GM21825 (cell line): ENCODE measurements around the gene HAUS2.
"Not testable (repeated sequence)": the region's sequence is repeated elsewhere in the genome, so short reads cannot be mapped to it uniquely, and the experiment has no call there.

Experiments
- ATAC-seq: cut with Tn5 transposase; IDR thresholded peaks from one replicate; pipeline ENCODE4 v1.9.1; 2021; ENCODE audit warnings: mild to moderate bottlenecking, moderate library complexity; ENCODE audit not compliant: unreplicated experiment

HAUS2 gene

GRCh38 chr15:42548249-42549031 is at the start of gene HAUS2, which contains the start of gene LRRC57:
TSS of gene HAUS2 (plus strand) at chr15:42548838. CDS start at chr15:42548873, 35 bp downstream.
TSS of gene LRRC57 (minus strand) at chr15:42548793. CDS start at chr15:42548434, 359 bp downstream.
- ATAC-seq, result peak; percentile 85

- ATAC-seq, result no peak
Observed at GRCh38 chr15:42499858-42500609, 48.6 kb upstream of the HAUS2 start.

DNA sequence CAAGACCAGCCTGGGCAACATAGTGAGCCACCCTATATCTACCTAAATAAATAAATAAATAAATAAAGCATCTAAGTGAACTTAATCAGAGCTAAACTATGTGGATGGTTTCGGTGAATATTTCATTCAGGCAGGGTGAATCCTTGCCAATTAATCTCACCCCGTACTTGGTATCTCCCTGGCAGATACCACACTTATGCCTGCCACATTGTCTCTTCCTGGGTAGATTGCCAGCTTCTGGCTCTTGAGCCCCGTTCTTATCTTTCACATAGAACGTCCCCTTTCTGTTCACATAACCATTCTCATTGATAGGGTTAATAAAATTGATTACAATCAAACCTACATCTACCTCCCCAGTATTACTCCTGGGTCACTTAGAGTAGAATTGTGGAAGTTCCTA is 46.2 kb upstream of the HAUS2 start:
- ATAC-seq, result no peak

DNA sequence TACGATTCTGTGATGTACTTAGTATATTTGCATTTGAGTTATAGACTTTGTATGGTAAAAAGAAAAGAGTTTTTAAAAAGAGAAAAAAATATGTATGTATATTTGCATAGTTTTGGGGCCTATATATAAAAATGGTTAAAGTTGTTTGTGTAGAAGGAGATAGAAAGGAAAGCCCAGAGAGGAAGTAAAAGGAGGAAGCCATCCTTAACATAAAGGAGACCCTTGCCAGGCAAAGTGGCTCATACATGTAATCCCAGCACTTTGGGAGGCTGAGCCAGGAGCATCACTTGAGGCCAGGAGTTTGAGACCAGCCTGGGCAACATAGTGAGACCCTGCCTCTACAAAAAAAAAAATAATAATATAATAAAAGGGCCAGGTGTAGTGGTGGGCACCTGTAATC is 44.8 kb upstream of the HAUS2 start:
- ATAC-seq, result no peak

DNA sequence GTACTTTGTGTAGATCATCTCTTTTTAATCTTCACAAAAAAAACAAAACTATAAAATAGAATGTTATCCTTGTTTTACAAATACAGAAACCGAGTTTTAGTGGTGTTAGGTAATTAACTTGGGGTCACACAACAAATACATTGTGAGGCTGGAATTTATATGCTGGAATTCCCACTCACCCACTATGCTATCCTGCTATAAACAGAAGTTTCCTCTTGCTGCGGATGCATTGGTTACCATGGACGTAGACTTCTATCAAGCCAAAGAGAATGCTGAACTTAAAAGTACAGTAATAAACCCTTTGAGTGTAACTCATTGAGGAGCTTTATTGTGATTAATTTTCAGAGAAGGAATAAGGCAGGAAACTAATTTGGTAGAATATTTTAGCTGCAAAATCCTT is 44.0 kb upstream of the HAUS2 start:
- no peak for ATAC-seq

- ATAC-seq, result no peak
Observed at GRCh38 chr15:42507514-42507913, 41.1 kb upstream of the HAUS2 start.

GRCh38 chr15:42508263-42508690 is 40.4 kb upstream of the HAUS2 start:
- ATAC-seq, result no peak

DNA sequence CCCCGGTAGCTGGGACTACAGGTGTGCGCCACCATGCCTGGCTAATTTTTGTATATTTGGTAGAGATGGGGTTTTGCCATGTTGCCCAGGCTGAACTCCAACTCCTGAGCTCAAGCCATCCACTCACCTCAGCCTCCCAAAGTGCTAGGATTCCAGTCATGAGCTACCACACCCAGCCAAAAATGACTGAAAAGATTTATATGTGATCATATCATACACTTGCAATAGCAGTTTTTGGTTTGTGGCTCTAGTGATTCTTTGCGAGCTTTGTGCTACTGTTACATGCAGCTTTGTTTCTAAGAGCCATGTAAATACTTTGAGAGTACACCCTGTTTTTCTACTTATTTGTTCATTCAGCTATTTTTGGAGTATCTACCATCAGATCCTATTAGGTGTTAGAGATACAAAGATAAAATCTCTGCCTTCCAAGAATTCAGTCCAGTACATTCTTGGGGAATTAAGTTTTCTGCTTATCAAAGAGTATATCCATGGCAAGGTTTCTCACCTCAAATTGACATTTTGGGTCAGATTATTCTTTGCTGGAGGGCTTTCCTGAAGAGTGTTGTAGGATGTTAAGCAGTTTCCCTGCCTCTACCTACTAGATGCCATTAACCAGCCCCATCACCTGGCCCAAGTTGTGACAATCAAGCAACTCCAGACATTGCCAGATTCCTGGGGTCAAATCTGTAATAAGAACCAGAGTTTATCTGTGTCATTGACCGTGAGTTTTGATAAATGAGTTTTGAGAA is 38.2 kb upstream of the HAUS2 start:
- ATAC-seq, result no peak

- no peak for ATAC-seq
Observed at GRCh38 chr15:42511007-42511391, 37.6 kb upstream of the HAUS2 start.

DNA sequence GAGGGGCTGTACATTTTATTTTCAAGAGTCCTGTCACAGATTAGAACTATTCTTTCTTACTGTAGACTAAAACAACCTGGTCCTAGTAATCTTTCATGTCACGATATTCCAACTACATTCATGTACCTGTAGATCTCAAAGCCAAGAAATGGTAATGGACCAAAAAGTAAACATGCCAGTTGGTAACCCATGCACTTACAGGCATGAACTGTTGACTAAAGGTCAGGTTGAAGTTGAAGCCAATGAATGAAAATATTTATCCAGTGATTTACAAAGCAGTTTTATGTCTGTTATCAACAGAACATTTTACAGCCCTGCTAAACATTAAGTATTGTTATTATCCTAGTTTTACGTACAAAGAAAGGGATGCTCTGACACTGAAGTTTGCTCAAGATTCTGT is 25.3 kb upstream of the HAUS2 start:
- no peak for ATAC-seq

GRCh38 chr15:42528970-42529369 is 19.7 kb upstream of the HAUS2 start:
- ATAC-seq, result no peak

DNA sequence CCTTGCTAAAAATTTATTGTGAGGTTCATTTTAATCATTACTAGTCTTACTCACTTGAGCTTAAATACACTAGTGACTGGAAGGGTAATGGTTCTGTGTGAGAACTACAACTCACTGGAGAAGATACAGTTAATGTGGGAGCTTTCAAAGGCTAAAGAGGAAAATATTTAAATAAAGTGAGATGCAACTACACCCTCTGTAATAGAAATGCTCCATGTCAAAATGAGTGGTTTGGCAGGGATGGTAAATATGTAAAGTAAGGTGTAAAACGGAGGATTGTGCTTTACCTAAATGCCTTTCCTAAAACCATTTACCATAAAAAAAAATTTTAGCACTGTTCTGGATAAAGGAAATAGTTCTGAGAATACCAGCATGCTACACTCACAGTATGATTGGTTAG is 15.4 kb upstream of the HAUS2 start:
- ATAC-seq, result no peak

DNA sequence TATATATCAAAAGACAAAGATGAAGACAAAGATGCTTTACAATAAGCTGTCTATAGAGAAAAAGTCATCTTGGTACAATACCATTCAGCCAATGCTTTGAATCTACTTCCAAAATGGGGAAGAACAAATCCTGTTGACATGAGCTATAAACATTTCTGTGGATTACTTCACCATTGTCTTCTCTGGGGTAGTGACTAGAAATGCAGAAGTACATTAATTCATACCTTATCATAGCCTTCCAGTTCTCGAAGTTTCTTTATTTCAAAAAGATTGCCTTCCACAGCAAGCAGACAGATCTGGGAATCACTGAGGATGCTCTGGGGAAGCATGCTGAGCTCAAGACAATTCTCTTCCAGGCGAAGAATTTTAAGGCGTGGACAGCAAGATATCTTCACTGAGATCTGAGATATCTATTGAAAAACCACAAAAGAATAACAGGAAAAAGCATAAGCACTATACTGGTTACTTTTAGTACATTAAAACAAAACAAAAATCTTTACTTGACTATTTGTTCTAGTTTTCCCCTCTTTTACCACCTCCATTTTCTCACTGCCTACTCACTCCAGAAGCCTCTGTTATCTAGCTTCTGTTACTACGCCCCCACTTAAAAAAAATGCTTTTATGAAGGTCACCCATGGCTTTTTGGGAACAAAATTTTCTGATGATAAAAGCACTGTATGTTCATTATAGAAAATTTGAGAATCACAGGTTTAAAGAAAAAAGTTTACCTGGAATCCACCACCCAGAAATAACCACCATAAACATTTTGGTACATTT is 3.6 kb upstream of the HAUS2 start:
- no peak for ATAC-seq

DNA sequence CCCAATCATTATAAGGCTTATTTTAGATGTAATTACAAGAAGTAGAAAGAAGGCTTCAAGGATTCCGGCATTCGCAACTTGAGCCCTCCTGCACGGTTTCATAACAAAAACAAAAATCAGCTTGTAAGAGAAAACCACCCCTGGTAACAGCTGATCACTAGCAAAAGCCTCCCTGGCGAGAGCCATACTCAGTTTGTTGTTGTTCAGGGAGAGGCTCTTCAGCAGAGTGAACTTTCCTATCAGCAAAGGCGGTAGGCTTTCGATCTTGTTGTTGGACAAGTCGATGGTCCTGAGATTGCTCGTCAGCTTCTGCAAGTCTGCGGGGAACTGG is 755 bp upstream of the HAUS2 start:
- no peak for ATAC-seq

GRCh38 chr15:42549032-42549491 is 424 bp downstream of the HAUS2 start:
- peak; percentile 17 for ATAC-seq

DNA sequence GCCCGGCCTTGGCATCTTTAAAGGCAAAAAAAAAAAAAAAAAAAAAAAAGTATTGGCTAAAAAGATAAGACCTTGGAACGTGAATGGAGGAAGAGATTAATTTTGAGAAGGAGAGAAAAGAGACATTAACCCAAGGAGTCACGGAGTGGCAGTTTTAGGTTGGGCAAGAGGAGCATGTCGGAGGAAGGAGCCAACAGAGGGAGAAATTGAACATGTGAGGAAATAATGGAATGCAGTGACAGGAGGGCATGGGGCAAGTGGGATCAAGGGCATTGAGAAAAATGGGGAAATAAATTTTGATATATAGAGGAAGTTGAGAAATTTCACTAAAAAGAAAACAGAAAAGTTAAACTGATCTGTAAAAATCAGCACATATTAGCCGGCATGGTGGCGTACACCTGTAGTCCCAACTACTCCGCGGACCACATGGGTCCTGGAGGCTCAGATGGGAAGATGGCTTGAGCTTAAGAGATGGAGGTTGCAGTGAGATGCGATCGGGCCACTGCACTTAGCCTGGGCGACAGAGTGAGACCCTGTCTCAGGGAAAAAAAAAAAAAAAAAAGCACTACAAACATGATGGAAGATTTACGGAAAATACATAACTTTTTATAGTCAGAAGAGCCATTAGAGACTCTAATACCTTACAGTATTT is 1.2 kb downstream of the HAUS2 start:
- no peak for ATAC-seq

DNA sequence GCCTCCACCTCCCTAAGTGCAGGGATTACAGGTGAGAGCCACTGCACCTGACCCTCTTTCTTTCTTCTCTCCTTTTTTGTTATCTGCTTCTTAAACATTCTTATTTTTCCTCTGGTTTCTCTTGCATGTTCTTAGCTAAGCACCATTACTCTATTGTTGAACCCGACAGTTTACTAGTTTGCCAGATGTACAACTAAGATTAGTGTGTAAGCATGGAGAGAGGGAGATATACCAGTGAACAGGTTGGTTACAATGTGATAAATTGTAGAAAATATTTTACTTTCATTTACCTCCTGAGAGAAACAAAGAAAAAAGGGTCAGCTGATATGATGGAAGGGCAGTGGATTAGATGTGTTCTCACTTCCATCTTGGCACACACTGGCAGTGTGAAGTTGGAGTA is 4.9 kb downstream of the HAUS2 start:
- no peak for ATAC-seq

DNA sequence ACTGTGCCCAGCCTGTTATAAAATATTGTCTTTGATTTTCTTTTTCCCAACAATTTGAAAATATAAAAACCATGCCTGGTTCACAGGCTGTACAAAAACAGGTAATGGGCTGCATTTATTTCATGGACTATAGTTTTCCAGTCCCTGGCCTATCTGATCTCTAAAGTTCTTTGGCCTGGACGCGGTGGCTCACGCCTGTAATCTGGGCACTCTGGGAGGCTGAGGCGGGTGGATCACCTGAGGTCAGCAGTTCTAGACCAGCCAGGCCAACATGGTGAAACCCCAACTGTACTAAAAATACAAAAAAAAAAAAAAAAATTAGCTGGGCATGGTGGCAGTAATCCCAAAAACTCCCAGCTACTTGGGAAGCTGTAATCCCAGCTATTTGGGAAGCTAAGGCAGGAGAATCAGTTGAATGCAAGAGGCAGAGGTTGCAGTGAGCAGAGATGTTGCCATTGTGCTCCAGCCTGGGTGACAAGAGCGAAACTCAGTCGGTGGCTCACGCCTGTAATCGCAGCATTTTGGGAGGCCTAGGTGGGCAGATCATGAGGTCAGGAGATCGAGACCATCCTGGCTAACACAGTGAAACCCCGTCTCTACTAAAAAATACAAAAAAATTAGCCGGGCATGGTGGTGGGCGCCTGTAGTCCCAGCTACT is 8.0 kb downstream of the HAUS2 start:
- not testable (repeated sequence) for ATAC-seq

GRCh38 chr15:42558739-42559138 is 10.1 kb downstream of the HAUS2 start:
- no peak for ATAC-seq
